Superior temporal gyrus (tissue), 1 donor: ENCODE measurements around the gene CALB2.
A peak's percentile ranks its signal among the peaks of the same experiment; 100 is the strongest.
"Not testable (repeated sequence)": the region's sequence is repeated elsewhere in the genome, so short reads cannot be mapped to it uniquely, and the experiment has no call there.

Source experiments
- DNase-seq: peaks from one replicate; pipeline ENCODE4 v3.0.0-alpha.2; 2016; ENCODE audit errors: extremely low spot score

Gene CALB2

GRCh38 chr16:71358464-71358998 is at the start of gene CALB2:
Gene CALB2, plus strand, starts transcription at chr16:71358723. Its CDS starts 70 bp downstream, at chr16:71358793.
- DNase-seq: peak; percentile 67

GRCh38 chr16:71311553-71312158 is 46.9 kb upstream of the CALB2 start:
- DNase-seq: peak; percentile 69

- DNase-seq: not testable (repeated sequence)
Observed at GRCh38 chr16:71313591-71313990, 44.9 kb upstream of the CALB2 start.

- no peak for DNase-seq
Observed at GRCh38 chr16:71315269-71315668, 43.3 kb upstream of the CALB2 start.

GRCh38 chr16:71319999-71320398 is 38.5 kb upstream of the CALB2 start:
- DNase-seq: no peak

- no peak for DNase-seq
Observed at GRCh38 chr16:71327720-71328119, 30.8 kb upstream of the CALB2 start.

GRCh38 chr16:71328151-71328550 is 30.4 kb upstream of the CALB2 start:
- no peak for DNase-seq

GRCh38 chr16:71337631-71338030 is 20.9 kb upstream of the CALB2 start:
- no peak for DNase-seq

- DNase-seq: no peak
Observed at GRCh38 chr16:71338193-71338592, 20.3 kb upstream of the CALB2 start.

GRCh38 chr16:71338632-71339031 is 19.9 kb upstream of the CALB2 start:
- DNase-seq: no peak

GRCh38 chr16:71339236-71340171 is 19.0 kb upstream of the CALB2 start:
- DNase-seq: no peak

- no peak for DNase-seq
Observed at GRCh38 chr16:71340406-71340805, 18.1 kb upstream of the CALB2 start.

GRCh38 chr16:71341881-71342280 is 16.6 kb upstream of the CALB2 start:
- no peak for DNase-seq

- DNase-seq: no peak
Observed at GRCh38 chr16:71343078-71343477, 15.4 kb upstream of the CALB2 start.

GRCh38 chr16:71344315-71344905 is 14.1 kb upstream of the CALB2 start:
- DNase-seq: no peak

GRCh38 chr16:71345031-71345430 is 13.5 kb upstream of the CALB2 start:
- DNase-seq: no peak

- DNase-seq: no peak
Observed at GRCh38 chr16:71347146-71347545, 11.4 kb upstream of the CALB2 start.

- no peak for DNase-seq
Observed at GRCh38 chr16:71348262-71349085, 10.0 kb upstream of the CALB2 start.

- no peak for DNase-seq
Observed at GRCh38 chr16:71350821-71351557, 7.5 kb upstream of the CALB2 start.

- no peak for DNase-seq
Observed at GRCh38 chr16:71351558-71351901, 7.0 kb upstream of the CALB2 start.

GRCh38 chr16:71352466-71352865 is 6.1 kb upstream of the CALB2 start:
- DNase-seq: no peak
